ENCODE results near the gene NADSYN1. TPM values are rescaled to one million over a fixed set of nuclear protein-coding genes. Genes with fewer than 3 reads are reported as not detected.

The NADSYN1 gene
- total and polyA plus RNA-seq, 4 donors = 62.8 to 79.3 (median 65.0) TPM

DNA sequence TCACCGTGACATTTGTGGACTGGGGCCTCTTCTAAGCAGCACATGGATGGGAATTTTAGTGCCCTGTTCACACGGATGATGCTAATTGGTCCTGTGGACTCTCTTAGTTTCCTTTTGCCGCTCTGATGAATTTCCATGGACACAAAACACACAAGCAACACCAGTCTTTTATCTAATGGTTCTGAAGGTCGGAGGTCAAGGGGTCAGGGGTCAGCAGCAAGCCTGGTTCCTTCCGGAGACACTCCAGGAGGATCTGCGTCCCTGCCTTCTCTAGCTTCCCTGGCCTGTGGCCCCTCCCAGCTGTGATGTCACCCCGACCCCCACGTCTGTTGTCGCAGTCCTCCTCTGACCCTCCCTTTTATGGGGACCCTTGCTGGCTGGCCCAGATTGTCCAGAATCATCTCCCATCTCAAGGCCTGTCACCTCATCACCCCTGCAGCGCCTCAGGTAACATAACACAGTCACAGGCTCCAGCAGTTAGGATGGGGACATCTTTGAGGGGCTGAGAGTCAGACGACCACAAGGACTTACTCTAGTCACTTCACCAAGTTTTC lies 6.8 kb downstream of the NADSYN1 start:
- DNase-seq (no peak), ATAC-seq (ENCODE audit: insufficient read depth, low FRiP score) (no peak)
- Histone ChIP-seq H3K27me3 (ENCODE audit: control insufficient read depth in 3 of 3, insufficient read depth in 3 of 3, low read length in 2 of 3) (no peaks in the 10 kb centered on the region), H3K4me3 (no peak overlapping the region), H3K9me3 (ENCODE audit: control insufficient read depth in 4 of 4, insufficient read depth in 3 of 4, low read length in 3 of 4) (no peaks in the 10 kb centered on the region), H3K9ac (ENCODE audit: insufficient read depth in 1 of 2, low read length in 2 of 2) (no peak overlapping the region), H3K36me3 (ENCODE audit: control insufficient read depth in 4 of 4, insufficient read depth in 4 of 4, low read length in 4 of 4) (peaks cover 4 to 55% (median 20%) of the 10 kb centered on the region in 4 donors), H3K4me1 (ENCODE audit: control insufficient read depth in 5 of 5, insufficient read depth in 5 of 5, low read length in 5 of 5) (no peaks in the 10 kb centered on the region), H3K27ac (ENCODE audit: low read depth in 1 of 2, low read length in 1 of 2) (no peak overlapping the region)
- TF ChIP-seq, protein P1, sequence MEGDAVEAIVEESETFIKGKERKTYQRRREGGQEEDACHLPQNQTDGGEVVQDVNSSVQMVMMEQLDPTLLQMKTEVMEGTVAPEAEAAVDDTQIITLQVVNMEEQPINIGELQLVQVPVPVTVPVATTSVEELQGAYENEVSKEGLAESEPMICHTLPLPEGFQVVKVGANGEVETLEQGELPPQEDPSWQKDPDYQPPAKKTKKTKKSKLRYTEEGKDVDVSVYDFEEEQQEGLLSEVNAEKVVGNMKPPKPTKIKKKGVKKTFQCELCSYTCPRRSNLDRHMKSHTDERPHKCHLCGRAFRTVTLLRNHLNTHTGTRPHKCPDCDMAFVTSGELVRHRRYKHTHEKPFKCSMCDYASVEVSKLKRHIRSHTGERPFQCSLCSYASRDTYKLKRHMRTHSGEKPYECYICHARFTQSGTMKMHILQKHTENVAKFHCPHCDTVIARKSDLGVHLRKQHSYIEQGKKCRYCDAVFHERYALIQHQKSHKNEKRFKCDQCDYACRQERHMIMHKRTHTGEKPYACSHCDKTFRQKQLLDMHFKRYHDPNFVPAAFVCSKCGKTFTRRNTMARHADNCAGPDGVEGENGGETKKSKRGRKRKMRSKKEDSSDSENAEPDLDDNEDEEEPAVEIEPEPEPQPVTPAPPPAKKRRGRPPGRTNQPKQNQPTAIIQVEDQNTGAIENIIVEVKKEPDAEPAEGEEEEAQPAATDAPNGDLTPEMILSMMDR (IDR thresholded peaks at IDR 0.05; ENCODE audit: control extremely low read depth, extremely low read depth) = no peak
- WGBS, 2 donors = 75 to 86% methylated on average over 11 of the region's 11 CpGs

DNA sequence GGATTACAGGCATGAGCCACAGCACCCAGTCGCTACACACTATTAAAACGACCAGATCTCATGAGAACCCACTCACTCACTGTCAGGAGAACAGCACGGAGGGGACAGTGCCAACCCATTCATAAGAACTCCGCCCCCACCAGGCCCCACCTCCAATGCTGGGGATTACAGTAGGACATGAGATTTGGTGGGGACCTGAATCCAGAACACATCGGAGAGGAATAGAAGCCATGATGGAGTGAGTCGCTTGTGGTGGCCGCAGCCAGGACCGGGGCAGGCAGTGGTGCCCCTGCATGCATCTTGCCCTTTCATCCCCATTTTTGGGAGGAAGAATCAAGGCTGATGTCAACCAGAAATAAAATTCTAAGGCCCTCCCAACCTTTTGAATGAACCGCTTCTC lies 8.7 kb downstream of the NADSYN1 start:
- TF ChIP-seq, protein P1 (IDR thresholded peaks at IDR 0.05; ENCODE audit: control extremely low read depth, extremely low read depth) = no peak
- Histone ChIP-seq H3K9ac (ENCODE audit: insufficient read depth in 1 of 2, low read length in 2 of 2) (no peak overlapping the region), H3K36me3 (ENCODE audit: control insufficient read depth in 4 of 4, insufficient read depth in 4 of 4, low read length in 4 of 4) (peaks cover 4 to 53% (median 11%) of the 10 kb centered on the region in 4 donors), H3K4me3 (no peak overlapping the region), H3K9me3 (ENCODE audit: control insufficient read depth in 4 of 4, insufficient read depth in 3 of 4, low read length in 3 of 4) (no peaks in the 10 kb centered on the region), H3K27me3 (ENCODE audit: control insufficient read depth in 3 of 3, insufficient read depth in 3 of 3, low read length in 2 of 3) (no peaks in the 10 kb centered on the region), H3K27ac (ENCODE audit: low read depth in 1 of 2, low read length in 1 of 2) (no peak overlapping the region), H3K4me1 (ENCODE audit: control insufficient read depth in 5 of 5, insufficient read depth in 5 of 5, low read length in 5 of 5) (no peaks in the 10 kb centered on the region)
- DNase-seq (no peak), ATAC-seq (ENCODE audit: insufficient read depth, low FRiP score) (no peak)
- 89 to 90% methylated on average over 9 of the region's 9 CpGs for WGBS, 2 donors

DNA sequence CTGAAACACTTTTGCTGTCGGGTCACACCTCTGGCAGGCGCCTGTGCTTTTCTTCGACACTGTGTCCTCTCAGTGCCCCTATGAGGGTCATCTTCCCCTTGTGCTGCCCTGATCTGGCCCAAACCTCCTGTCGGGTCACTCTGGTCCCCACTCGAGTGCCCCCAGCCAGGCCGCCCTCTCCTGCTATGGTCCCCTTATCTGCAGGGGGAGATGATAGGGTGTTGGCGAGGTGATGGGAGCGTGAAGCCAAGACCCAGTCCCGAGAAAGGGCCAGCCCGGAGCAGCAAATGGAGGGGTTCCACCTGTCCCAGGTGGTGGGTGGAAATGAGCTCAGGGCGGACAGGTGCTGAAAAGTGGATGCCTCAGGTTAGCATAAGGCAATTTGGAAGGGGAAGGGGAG lies 9.7 kb downstream of the NADSYN1 start:
- WGBS, 2 donors = 96 to 97% methylated on average over 11 of the region's 11 CpGs
- no peaks in the 10 kb centered on the region for H3K9me3 ChIP-seq (ENCODE audit: control insufficient read depth in 4 of 4, insufficient read depth in 3 of 4, low read length in 3 of 4)
- no peak overlapping the region for H3K9ac ChIP-seq (ENCODE audit: insufficient read depth in 1 of 2, low read length in 2 of 2)
- H3K4me3 ChIP-seq = no peak overlapping the region
- no peak for ATAC-seq (ENCODE audit: insufficient read depth, low FRiP score)
- no peak for DNase-seq
- TF ChIP-seq, protein P1 (IDR thresholded peaks at IDR 0.05; ENCODE audit: control extremely low read depth, extremely low read depth) = no peak
- peaks cover 4 to 51% (median 9%) of the 10 kb centered on the region in 4 donors for H3K36me3 ChIP-seq (ENCODE audit: control insufficient read depth in 4 of 4, insufficient read depth in 4 of 4, low read length in 4 of 4)
- no peaks in the 10 kb centered on the region for H3K27me3 ChIP-seq (ENCODE audit: control insufficient read depth in 3 of 3, insufficient read depth in 3 of 3, low read length in 2 of 3)
- H3K27ac ChIP-seq (ENCODE audit: low read depth in 1 of 2, low read length in 1 of 2) = no peak overlapping the region
- no peaks in the 10 kb centered on the region for H3K4me1 ChIP-seq (ENCODE audit: control insufficient read depth in 5 of 5, insufficient read depth in 5 of 5, low read length in 5 of 5)

Data from lung (tissue), 12 donors.